Stimulated activated CD8-positive, alpha-beta memory T cell treated with anti-CD3 and anti-CD28 coated beads, Interleukin-15, amount 100 ng/mL, for 48 hours (primary cell): ENCODE data around the gene IFNL2.

Source experiments
- DNase-seq, 2 donors: peaks; one replicate each; pipeline ENCODE4 v3.0.0-alpha.2; 2020; ENCODE audit warnings: low read depth in 2 of 2

IFNL2 gene

DNA sequence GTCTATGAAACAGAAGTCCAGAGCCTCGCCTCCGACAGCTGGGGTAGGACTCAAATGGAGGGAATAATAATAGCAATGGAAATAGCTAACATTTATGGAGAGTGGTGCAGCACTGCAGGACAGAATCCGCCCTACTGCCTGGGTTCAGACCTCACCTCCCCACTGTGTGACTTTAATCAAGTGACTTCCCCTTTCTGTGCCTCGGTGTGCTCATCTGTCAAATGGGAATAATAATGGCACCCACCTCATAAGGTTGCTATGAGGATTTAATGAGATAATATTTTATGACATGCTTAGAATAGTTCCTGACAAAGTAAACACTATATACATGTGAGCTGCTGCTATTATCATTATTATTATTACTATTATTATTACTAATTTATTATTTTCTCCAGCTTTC, 49.3 kb downstream of the IFNL2 start:
- DNase-seq: no peak

DNA sequence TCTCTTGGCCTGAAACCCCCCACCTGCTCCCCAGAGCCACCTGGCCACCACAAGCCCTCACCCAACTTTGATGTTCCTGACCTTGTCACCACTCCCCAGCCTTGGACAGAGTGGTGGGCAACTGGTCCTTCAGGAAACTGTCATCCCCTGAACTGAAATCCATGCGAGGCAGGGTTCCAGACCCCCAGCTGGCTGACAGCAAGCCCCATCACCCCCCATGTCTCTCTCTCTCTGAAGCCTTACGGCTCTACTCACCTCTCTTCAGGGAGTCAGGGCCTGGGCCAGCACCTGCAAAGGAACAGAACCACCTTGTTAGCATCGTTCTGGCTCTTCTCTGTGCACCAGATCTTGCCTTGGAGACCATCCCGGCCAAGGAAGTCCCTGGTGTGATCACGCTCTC, 49.9 kb downstream of the IFNL2 start:
- no peak for DNase-seq

GRCh38 chr19:39318690-39319089, 50.5 kb downstream of the IFNL2 start:
- DNase-seq: no peak

DNA sequence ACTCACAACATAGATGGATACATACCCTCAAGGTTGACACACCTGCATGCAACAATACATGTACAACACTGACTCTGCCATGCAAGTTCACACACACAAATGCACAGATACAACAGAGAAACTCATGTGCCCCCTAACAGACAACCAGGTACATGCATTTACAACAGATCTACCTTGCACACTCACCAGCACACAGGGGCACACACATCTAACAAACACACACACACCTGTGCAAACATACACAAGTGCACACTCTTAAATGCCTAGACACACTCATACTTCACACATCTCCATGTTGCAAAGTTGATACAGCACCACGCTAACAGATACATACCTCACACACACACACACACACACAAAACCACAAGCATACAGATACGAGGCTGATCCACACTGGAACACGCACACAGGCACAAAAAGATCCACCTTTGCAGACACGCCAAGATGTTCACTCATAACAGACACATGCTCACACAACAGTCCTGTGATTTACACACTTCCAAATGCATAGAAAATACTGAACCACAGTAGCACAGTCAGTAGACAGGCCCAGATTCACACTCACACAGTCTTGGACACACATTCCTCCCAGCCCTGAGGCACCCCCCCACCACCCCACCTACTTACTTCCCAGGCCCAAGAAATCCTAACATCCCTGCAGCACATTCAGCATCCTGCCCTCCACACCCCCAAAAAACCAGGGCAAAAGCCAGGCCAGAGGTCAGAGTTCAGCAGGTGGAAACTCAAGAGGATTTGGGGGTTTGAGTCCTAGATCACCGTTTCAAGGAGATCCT, 51.1 kb downstream of the IFNL2 start:
- no peak for DNase-seq
